ENCODE results near the gene C2CD4A. TPM values are rescaled to one million over a fixed set of nuclear protein-coding genes. Genes with fewer than 3 reads are reported as not detected.

Gene C2CD4A
- polyA plus RNA-seq, 1 of the 3 experiments (the other 2 are of a cell fraction) = not detected

GRCh38 chr15:62051166-62051565 is 15.6 kb upstream of the C2CD4A start:
- Histone ChIP-seq H3K4me3 (ENCODE audit: low read depth in 2 of 2, low read length in 1 of 2) (no peak overlapping the region), H3K4me2 (no peak overlapping the region), H3K9ac (no peak overlapping the region), H3K9me2 (no peaks in the 10 kb centered on the region), H3F3A (replicated peaks; ENCODE audit: insufficient read depth) (peaks cover 3% of the 10 kb centered on the region), H3K79me2 (ENCODE audit: insufficient read depth) (peaks cover 95% of the 10 kb centered on the region), H3K4me1 (ENCODE audit: control insufficient read depth in 1 of 2, insufficient read depth in 2 of 2, low read depth in 1 of 2, low read length in 1 of 2) (peaks cover 0 to 7% of the 10 kb centered on the region in 2 experiments; a peak in 2 of 4 replicates), H3K27me3 (ENCODE audit: insufficient read depth) (no peaks in the 10 kb centered on the region), H3K9me3 (no peaks in the 10 kb centered on the region), H3K36me3 (replicated peaks in 1 of 2; ENCODE audit: control insufficient read depth in 1 of 2, insufficient read depth in 2 of 2, low read length in 1 of 2) (no peaks in the 10 kb centered on the region), H2AFZ (ENCODE audit: low read depth) (no peak overlapping the region), H4K20me1 (ENCODE audit: insufficient read depth) (peaks cover 53% of the 10 kb centered on the region), H3K27ac (ENCODE audit: low read depth in 2 of 2, low read length in 1 of 2) (no peak overlapping the region)
- DNase-seq = no peak
- whole genome bisulfite sequencing (ENCODE audit: low lambda C conversion rate) = 94% methylated on average over 4 of the region's 4 CpGs
- POLR2A ChIA-PET = interaction anchor here (0.6 kb wide), 1 partner anchor 136 kb away, joined by 3 read pairs; no protein-coding TSS in a partner anchor
- TF ChIP-seq RAD21 (IDR thresholded peaks at IDR 0.05; ENCODE audit: low read length) = no peak
- CTCF ChIA-PET = no interaction called here

GRCh38 chr15:62052713-62053112 is 14.1 kb upstream of the C2CD4A start:
- no peak overlapping the region for H2AFZ ChIP-seq (ENCODE audit: low read depth)
- 98% methylated on average over 1 of the region's 1 CpG for WGBS (ENCODE audit: low lambda C conversion rate)
- CTCF ChIA-PET = interaction anchor here (0.9 to 1.1 kb wide), 2 partner anchors 9 to 181 kb away, joined by 3 read pairs; no protein-coding TSS in a partner anchor
- TF ChIP-seq EP300 (IDR thresholded peaks at IDR 0.05; ENCODE audit: borderline replicate concordance in 1 of 2, low read depth in 1 of 2, low read length in 1 of 2) (no peak), USF1 (IDR thresholded peaks at IDR 0.05; ENCODE audit: borderline replicate concordance, low read depth) (no peak), GABPA (IDR thresholded peaks at IDR 0.05; ENCODE audit: low read depth) (no peak), CTCF (IDR thresholded peaks at IDR 0.05) (no peak), RFX5 (IDR thresholded peaks at IDR 0.05; ENCODE audit: low read length) (no peak), JUND (IDR thresholded peaks at IDR 0.05) (no peak), FOXJ3 (CRISPR knock-in tag; IDR thresholded peaks at IDR 0.05) (no peak)
- H3K4me3 ChIP-seq (ENCODE audit: low read depth in 2 of 2, low read length in 1 of 2) = no peak overlapping the region
- peaks cover 96% of the 10 kb centered on the region for H3K79me2 ChIP-seq (ENCODE audit: insufficient read depth)
- H3K4me2 ChIP-seq = no peak overlapping the region
- H3K9me2 ChIP-seq = no peaks in the 10 kb centered on the region
- peaks cover 3% of the 10 kb centered on the region for H3F3A ChIP-seq (replicated peaks; ENCODE audit: insufficient read depth)
- no peak overlapping the region for H3K9ac ChIP-seq
- no peaks in the 10 kb centered on the region for H3K36me3 ChIP-seq (replicated peaks in 1 of 2; ENCODE audit: control insufficient read depth in 1 of 2, insufficient read depth in 2 of 2, low read length in 1 of 2)
- H3K4me1 ChIP-seq (ENCODE audit: control insufficient read depth in 1 of 2, insufficient read depth in 2 of 2, low read depth in 1 of 2, low read length in 1 of 2) = peaks cover 0 to 7% of the 10 kb centered on the region in 2 experiments; a peak in 2 of 4 replicates
- DNase-seq = no peak
- POLR2A ChIA-PET = no interaction called here
- no peak overlapping the region for H3K27ac ChIP-seq (ENCODE audit: low read depth in 2 of 2, low read length in 1 of 2)
- H3K9me3 ChIP-seq = no peaks in the 10 kb centered on the region
- peaks cover 45% of the 10 kb centered on the region for H4K20me1 ChIP-seq (ENCODE audit: insufficient read depth)
- H3K27me3 ChIP-seq (ENCODE audit: insufficient read depth) = no peaks in the 10 kb centered on the region

Measured in SK-N-SH (cell line).